NT2/D1 (cell line): ENCODE results near the gene USP2.

ENCODE experiments used
- SUZ12 ChIP-seq: IDR thresholded peaks from 2 replicates; pipeline ENCODE4 v1.6.1; 2011; ENCODE audit not compliant: insufficient read length, insufficient read depth; ENCODE audit errors: extremely low read depth
- YY1 ChIP-seq: IDR thresholded peaks from 2 replicates; pipeline ENCODE4 v1.6.1; 2011; ENCODE audit not compliant: insufficient read length, insufficient read depth
- ZNF274 ChIP-seq: IDR thresholded peaks from 2 replicates; pipeline ENCODE4 v1.6.1; 2011; ENCODE audit warnings: mild to moderate bottlenecking, low read depth, low read length

DNA sequence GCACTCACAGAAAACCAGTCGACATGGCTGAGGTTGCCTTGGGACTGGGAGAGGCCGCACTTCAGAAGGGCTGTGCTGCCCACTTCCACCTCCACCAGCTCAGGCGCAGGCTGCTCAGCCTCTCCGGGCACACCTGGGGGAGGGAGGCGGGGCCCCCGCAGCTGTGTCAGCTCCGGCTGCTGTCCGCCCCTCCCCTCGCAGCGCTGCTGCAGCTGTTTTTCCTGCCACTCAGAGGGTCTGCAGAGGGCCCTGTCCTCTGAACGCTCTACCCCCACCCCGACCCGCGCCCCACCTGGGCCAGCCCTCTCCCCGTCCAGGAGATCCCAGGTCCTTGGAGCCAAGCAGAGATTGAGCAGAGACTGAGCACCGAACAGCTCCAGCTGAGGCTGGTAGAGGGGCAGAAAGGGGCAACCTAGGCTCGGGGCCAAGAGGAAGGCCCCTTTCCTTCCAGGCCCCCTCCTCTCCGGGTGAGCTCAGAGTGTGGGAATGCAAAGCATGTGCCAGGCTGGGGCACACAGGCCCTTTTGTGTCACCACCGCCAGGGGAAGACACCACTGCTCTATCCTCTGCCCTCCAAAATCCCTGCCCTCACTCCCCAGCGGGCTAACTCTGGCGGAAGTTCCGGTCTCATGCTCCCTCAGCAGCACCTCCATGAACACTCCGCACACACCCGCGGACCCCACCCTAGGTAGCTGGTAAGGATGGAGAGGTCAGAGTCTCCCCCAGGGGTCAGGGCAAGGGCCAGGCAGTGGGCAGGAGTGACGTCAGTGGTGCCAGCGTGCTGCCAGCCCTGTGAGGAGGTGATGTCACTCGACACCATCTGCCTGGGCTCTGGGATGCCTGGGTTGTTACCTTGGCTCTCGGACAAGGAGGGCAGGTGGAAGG, 66.1 kb downstream of the USP2 start:
- TF ChIP-seq YY1 (no peak), SUZ12 (no peak), ZNF274 (no peak)
